ENCODE measurements around the gene CACNA1I.

- no peak for TF ChIP-seq CTCF (IDR thresholded peaks at IDR 0.05)
- no peak for TF ChIP-seq ELF4 (CRISPR knock-in tag; IDR thresholded peaks at IDR 0.05; ENCODE audit: low read depth)
- TF ChIP-seq ZNF232 (CRISPR knock-in tag; IDR thresholded peaks at IDR 0.05) = no peak
- TF ChIP-seq SOX15 (CRISPR knock-in tag; IDR thresholded peaks at IDR 0.05) = no peak
Measured at GRCh38 chr22:39560127-39560526, 10.4 kb upstream of the CACNA1I start.
